ENCODE results near the gene COG6.

Gene COG6

GRCh38 chr13:39786091-39786490, 130.6 kb downstream of the COG6 start:
- Histone ChIP-seq H3K9ac (ENCODE audit: low read depth, low read length) (no peak overlapping the region), H3K27ac (ENCODE audit: low read depth, low read length) (no peak overlapping the region), H3K4me1 (ENCODE audit: control insufficient read depth, insufficient read depth, low read length) (peaks cover 12% of the 10 kb centered on the region), H3K9me3 (ENCODE audit: control insufficient read depth, insufficient read depth, low read length) (peaks cover 23% of the 10 kb centered on the region), H3K36me3 (ENCODE audit: control insufficient read depth, insufficient read depth, low read length) (no peaks in the 10 kb centered on the region), H3K4me3 (ENCODE audit: low read depth, low read length) (no peak overlapping the region), H3K27me3 (ENCODE audit: control insufficient read depth, insufficient read depth, low read length) (no peaks in the 10 kb centered on the region)

- peaks cover 12% of the 10 kb centered on the region for H3K4me1 ChIP-seq (ENCODE audit: control insufficient read depth, insufficient read depth, low read length)
- no peak overlapping the region for H3K9ac ChIP-seq (ENCODE audit: low read depth, low read length)
- H3K4me3 ChIP-seq (ENCODE audit: low read depth, low read length): no peak overlapping the region
- H3K27ac ChIP-seq (ENCODE audit: low read depth, low read length): no peak overlapping the region
- H3K9me3 ChIP-seq (ENCODE audit: control insufficient read depth, insufficient read depth, low read length): peaks cover 23% of the 10 kb centered on the region
- H3K36me3 ChIP-seq (ENCODE audit: control insufficient read depth, insufficient read depth, low read length): no peaks in the 10 kb centered on the region
- no peaks in the 10 kb centered on the region for H3K27me3 ChIP-seq (ENCODE audit: control insufficient read depth, insufficient read depth, low read length)
Observed at GRCh38 chr13:39787086-39787487, 131.6 kb downstream of the COG6 start.

GRCh38 chr13:39788102-39788501, 132.6 kb downstream of the COG6 start:
- H3K9me3 ChIP-seq (ENCODE audit: control insufficient read depth, insufficient read depth, low read length): peaks cover 31% of the 10 kb centered on the region
- H3K9ac ChIP-seq (ENCODE audit: low read depth, low read length): no peak overlapping the region
- H3K4me3 ChIP-seq (ENCODE audit: low read depth, low read length): no peak overlapping the region; the same call in 1 of the 2 replicates
- H3K27me3 ChIP-seq (ENCODE audit: control insufficient read depth, insufficient read depth, low read length): no peaks in the 10 kb centered on the region
- no peaks in the 10 kb centered on the region for H3K36me3 ChIP-seq (ENCODE audit: control insufficient read depth, insufficient read depth, low read length)
- H3K4me1 ChIP-seq (ENCODE audit: control insufficient read depth, insufficient read depth, low read length): peaks cover 12% of the 10 kb centered on the region
- H3K27ac ChIP-seq (ENCODE audit: low read depth, low read length): no peak overlapping the region

- H3K27me3 ChIP-seq (ENCODE audit: control insufficient read depth, insufficient read depth, low read length): no peaks in the 10 kb centered on the region
- no peaks in the 10 kb centered on the region for H3K36me3 ChIP-seq (ENCODE audit: control insufficient read depth, insufficient read depth, low read length)
- H3K4me3 ChIP-seq (ENCODE audit: low read depth, low read length): no peak overlapping the region
- no peak overlapping the region for H3K9ac ChIP-seq (ENCODE audit: low read depth, low read length)
- peaks cover 37% of the 10 kb centered on the region for H3K9me3 ChIP-seq (ENCODE audit: control insufficient read depth, insufficient read depth, low read length)
- H3K4me1 ChIP-seq (ENCODE audit: control insufficient read depth, insufficient read depth, low read length): peaks cover 12% of the 10 kb centered on the region
- H3K27ac ChIP-seq (ENCODE audit: low read depth, low read length): no peak overlapping the region
Observed at GRCh38 chr13:39789451-39789850, 134.0 kb downstream of the COG6 start.
